Measurements from ENCODE around the gene SPSB3. TPM values are rescaled to one million over a fixed set of nuclear protein-coding genes. Genes with fewer than 3 reads are reported as not detected.

Gene SPSB3
- total RNA-seq, 4 donors from 2014 or later = 52.2 to 87.3 (median 68.5) TPM

DNA sequence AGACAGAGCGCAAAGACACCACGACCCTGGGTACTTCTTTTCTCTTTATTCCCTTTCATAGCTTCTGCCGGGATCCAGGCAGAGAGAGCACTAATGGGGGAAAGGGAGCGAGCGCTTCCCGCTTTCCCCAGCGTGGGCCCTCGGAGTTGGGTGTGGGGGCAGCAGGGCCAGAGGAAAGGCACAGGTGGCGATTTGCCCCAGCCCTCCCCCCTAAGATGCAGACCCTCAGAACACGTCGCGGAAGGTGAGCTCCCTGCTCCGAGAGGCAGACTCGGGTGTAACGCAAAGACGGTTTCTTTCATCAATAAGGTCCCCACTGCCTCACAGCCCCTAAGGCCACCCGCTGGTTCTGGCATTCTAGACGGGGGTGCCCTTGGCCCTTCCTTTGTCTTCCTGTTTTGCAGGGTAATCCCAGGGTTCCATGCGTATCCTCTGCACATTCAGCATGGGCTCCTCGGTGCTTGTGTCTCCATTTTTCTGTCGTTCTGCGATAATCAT is 10.5 kb downstream of the SPSB3 start:
- 17 to 19% methylated on average over 20 to 22 of the region's 22 CpGs for WGBS, 2 donors
- Histone ChIP-seq H3K4me3 (replicated peaks in 1 of 3) (peak overlapping the region in 2 of 3 donors; percentile 86), H3K4me1 (peaks cover 23 to 26% of the 10 kb centered on the region in 2 donors), H3K36me3 (peaks cover 14 to 23% of the 10 kb centered on the region in 2 donors), H3K27me3 (no peaks in the 10 kb centered on the region), H3K27ac (peak overlapping the region in 2 of 3 donors; percentile 36 to 48), H3K9me3 (no peaks in the 10 kb centered on the region)
- no peak for DNase-seq
- TF ChIP-seq POLR2A (IDR thresholded peaks at IDR 0.05) = no peak
- TF ChIP-seq, protein P1, sequence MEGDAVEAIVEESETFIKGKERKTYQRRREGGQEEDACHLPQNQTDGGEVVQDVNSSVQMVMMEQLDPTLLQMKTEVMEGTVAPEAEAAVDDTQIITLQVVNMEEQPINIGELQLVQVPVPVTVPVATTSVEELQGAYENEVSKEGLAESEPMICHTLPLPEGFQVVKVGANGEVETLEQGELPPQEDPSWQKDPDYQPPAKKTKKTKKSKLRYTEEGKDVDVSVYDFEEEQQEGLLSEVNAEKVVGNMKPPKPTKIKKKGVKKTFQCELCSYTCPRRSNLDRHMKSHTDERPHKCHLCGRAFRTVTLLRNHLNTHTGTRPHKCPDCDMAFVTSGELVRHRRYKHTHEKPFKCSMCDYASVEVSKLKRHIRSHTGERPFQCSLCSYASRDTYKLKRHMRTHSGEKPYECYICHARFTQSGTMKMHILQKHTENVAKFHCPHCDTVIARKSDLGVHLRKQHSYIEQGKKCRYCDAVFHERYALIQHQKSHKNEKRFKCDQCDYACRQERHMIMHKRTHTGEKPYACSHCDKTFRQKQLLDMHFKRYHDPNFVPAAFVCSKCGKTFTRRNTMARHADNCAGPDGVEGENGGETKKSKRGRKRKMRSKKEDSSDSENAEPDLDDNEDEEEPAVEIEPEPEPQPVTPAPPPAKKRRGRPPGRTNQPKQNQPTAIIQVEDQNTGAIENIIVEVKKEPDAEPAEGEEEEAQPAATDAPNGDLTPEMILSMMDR (IDR thresholded peaks at IDR 0.05) = no peak
- intact Hi-C loops (cut with DNase I) = no loop called here

GRCh38 chr16:1771188-1771863 is 11.0 kb downstream of the SPSB3 start, which contains the start of gene NME3:
Gene NME3, minus strand, starts transcription at chr16:1771543. Its CDS starts 9 bp downstream, at chr16:1771534.
- Histone ChIP-seq H3K27me3 (no peaks in the 10 kb centered on the region), H3K4me3 (replicated peaks in 1 of 3) (peak within 1 kb of the TSS; percentile 86 to 97 (median 86)), H3K9me3 (no peaks in the 10 kb centered on the region), H3K36me3 (peaks cover 14 to 21% of the 10 kb centered on the region in 2 donors), H3K27ac (peak within 1 kb of the TSS; percentile 46 to 64 (median 48)), H3K4me1 (peaks cover 23 to 26% of the 10 kb centered on the region in 2 donors)
- TF ChIP-seq POLR2A (IDR thresholded peaks at IDR 0.05) = no peak
- TF ChIP-seq, protein P1 (IDR thresholded peaks at IDR 0.05) = no peak
- intact Hi-C loops (cut with DNase I) = no loop called here
- 0% methylated on average over 4 to 8 of the region's 79 CpGs for WGBS, 2 donors
- peak; percentile 71 to 74 for DNase-seq

DNA sequence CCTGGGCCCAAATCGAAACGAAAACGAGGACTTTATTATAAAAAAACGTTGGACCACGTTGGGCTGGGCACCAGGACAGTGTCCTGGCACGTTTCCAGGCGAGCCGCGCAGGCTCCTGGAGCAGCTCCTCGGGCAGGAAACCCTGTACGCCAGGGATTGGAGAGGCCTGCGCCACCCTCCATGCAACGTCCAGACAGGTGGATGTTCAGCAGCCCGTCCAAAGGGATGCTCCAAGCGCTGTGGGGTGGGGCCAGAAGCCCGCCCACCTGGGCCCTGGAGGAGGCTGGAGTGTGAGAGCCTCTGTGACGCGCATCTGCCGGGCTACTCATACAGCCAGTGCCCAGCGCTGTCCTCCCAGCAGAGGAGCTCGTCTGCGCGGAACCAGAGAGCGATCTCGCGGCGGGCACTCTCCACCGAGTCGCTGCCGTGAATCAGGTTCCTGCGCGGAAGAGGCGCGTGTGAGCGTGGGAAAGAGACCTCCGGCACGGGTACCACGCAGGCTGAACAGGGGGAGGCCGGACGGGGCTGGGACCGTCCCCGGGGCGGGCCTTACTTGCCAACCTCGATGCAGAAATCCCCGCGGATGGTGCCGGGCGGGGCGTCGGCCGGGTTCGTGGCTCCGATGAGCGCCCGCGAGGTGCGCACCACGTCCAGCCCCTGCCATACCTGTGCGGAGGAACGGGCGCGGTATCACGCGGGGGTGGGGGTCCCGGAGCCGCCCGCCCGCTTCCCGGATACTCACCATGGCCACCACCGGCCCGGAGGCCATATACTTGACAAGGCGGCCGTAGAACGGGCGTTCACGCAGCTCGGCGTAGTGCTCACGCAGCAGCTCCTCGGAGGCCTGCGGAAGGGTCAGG is 11.8 kb downstream of the SPSB3 start:
- 9 to 25% methylated on average over 12 to 15 of the region's 81 CpGs for WGBS, 2 donors
- DNase-seq = peak; percentile 86 to 87
- H3K4me1 ChIP-seq = peaks cover 23 to 26% of the 10 kb centered on the region in 2 donors
- H3K36me3 ChIP-seq = peaks cover 21 to 28% of the 10 kb centered on the region in 2 donors
- TF ChIP-seq, protein P1 (IDR thresholded peaks at IDR 0.05) = peak in 1 of 6 experiments; percentile 0
- peak in 1 of 2 donors; percentile 25 for TF ChIP-seq POLR2A (IDR thresholded peaks at IDR 0.05)
- intact Hi-C loops (cut with DNase I) = no loop called here
- H3K9me3 ChIP-seq = no peaks in the 10 kb centered on the region
- H3K4me3 ChIP-seq (replicated peaks in 1 of 3) = peak overlapping the region; percentile 31 to 97 (median 86)
- peak overlapping the region; percentile 46 to 64 (median 48) for H3K27ac ChIP-seq
- H3K27me3 ChIP-seq = no peaks in the 10 kb centered on the region

- no peak for TF ChIP-seq POLR2A (IDR thresholded peaks at IDR 0.05)
- TF ChIP-seq, protein P1 (IDR thresholded peaks at IDR 0.05) = no peak
- no peaks in the 10 kb centered on the region for H3K27me3 ChIP-seq
- 82 to 87% methylated on average over 11 to 17 of the region's 27 CpGs for WGBS, 2 donors
- intact Hi-C loops (cut with DNase I) = no loop called here
- DNase-seq = no peak
- peaks cover 29 to 31% of the 10 kb centered on the region in 2 donors for H3K36me3 ChIP-seq
- no peak overlapping the region for H3K4me3 ChIP-seq (replicated peaks in 1 of 3)
- peak overlapping the region in 1 of 3 donors; percentile 64 for H3K27ac ChIP-seq
- H3K9me3 ChIP-seq = no peaks in the 10 kb centered on the region
- peaks cover 23 to 24% of the 10 kb centered on the region in 2 donors for H3K4me1 ChIP-seq
Measured at GRCh38 chr16:1769402-1770300, 12.7 kb downstream of the SPSB3 start.
